Epithelial cell of alveolus of lung (primary cell): ENCODE data around the gene RPRD1B. TPM values are rescaled to one million over a fixed set of nuclear protein-coding genes. Genes with fewer than 3 reads are reported as not detected.

Experiments
- total RNA-seq: library from RNA; depleted of rRNA; stranded (reverse); fragments of >200 nt; gene quantifications from 2 replicates; pipeline ENCODE4 v1.2.1, GENCODE V29; 2015

Gene RPRD1B, protein sequence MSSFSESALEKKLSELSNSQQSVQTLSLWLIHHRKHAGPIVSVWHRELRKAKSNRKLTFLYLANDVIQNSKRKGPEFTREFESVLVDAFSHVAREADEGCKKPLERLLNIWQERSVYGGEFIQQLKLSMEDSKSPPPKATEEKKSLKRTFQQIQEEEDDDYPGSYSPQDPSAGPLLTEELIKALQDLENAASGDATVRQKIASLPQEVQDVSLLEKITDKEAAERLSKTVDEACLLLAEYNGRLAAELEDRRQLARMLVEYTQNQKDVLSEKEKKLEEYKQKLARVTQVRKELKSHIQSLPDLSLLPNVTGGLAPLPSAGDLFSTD
- 10.3 and 20.4 TPM in 2 replicates for total RNA-seq

DNA sequence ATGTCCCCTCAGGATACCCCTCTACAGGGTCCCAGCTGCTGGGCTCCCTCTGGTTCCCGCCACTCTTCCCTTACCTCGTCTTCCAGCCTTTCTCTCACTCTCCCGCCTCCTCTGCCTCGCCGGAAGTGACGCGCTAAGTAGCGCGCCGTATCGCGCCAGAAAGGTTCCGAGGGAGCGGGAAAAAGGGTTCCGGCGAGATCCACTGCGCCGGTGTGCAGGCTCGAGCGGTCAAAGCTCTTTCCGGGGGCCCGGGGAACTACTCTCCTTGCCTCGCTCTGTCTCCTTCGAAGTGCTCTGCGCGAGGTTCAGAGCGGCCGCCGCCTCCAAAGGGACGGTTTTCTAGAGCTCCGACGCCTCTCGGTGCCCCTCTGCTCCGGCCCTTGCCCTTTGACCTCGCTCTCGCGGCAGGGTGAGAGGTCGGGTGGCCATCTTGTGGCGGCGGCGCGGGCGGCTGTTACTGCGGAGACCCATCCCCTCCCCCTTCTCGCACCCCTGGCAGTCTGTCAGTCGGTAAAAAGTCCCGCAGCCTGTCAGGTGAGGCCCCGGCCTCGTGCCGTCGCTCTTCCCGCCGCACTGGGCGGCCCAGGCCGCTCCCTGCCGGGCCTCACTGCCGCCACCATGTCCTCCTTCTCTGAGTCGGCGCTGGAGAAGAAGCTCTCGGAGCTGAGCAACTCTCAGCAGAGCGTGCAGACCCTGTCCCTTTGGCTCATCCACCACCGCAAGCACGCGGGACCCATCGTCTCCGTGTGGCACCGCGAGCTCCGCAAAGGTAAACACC, at the start of gene RPRD1B, which contains the start of gene TTI1:
TSS of gene RPRD1B (plus strand) at position 417 of the 778 bp plus-strand sequence. CDS start at position 619, 202 bp downstream.
TSS of gene TTI1 (minus strand) at position 127 of the 778 bp plus-strand sequence. CDS start 19,640 bp downstream, outside the sequence.

Other genes with a start within 250 kb of the RPRD1B start
- 1.8 and 6.1 TPM in 2 replicates for gene VSTM2L, start 130.6 kb upstream of the RPRD1B start, total RNA-seq
- gene TTI1, start 290 bp upstream of the RPRD1B start, total RNA-seq, result 17.0 and 17.6 TPM in 2 replicates
- 221 and 262 TPM in 2 replicates for gene TGM2, start 131.5 kb downstream of the RPRD1B start, total RNA-seq
- gene KIAA1755, start 227.0 kb downstream of the RPRD1B start, total RNA-seq, result 3.1 and 18.0 TPM in 2 replicates